Activated CD4-positive, alpha-beta T cell treated with anti-CD3 and anti-CD28 coated beads, Interleukin-2, amount 10 ng/mL, durations not matched to agents 7 days and 5 days (primary cell): ENCODE results near the gene TFAP2D. TPM values are rescaled to one million over a fixed set of nuclear protein-coding genes. Genes with fewer than 3 reads are reported as not detected.

Source experiments
- CTCF ChIA-PET: fragments of 350-600 bp; sonication (Branson Sonifier 250); formaldehyde crosslinking; loops from one replicate; lab custom pipeline; 2021; ENCODE audit warnings: antibody characterized with exemption; lab: Charles Lee
- POLR2A ChIA-PET: fragments of 350-600 bp; sonication (Branson Sonifier 250); formaldehyde crosslinking; loops from one replicate; lab custom pipeline; 2021; ENCODE audit warnings: antibody characterized with exemption; lab: Charles Lee
- DNase-seq: peaks from one replicate; pipeline ENCODE4 v3.0.0-alpha.2; 2020
- H3K27ac Mint-ChIP-seq: one replicate; pipeline ENCODE4 v1.8.0; 2021; ENCODE audit warnings: mild to moderate bottlenecking, moderate library complexity, mixed read lengths
- H3K27me3 Mint-ChIP-seq: one replicate; pipeline ENCODE4 v1.8.0; 2021; ENCODE audit warnings: mixed read lengths
- H3K36me3 Mint-ChIP-seq: one replicate; pipeline ENCODE4 v1.8.0; 2021; ENCODE audit warnings: low read depth, mixed read lengths
- H3K4me1 Mint-ChIP-seq: one replicate; pipeline ENCODE4 v1.8.0; 2021; ENCODE audit warnings: mixed read lengths
- H3K4me3 Mint-ChIP-seq: one replicate; pipeline ENCODE4 v1.8.0; 2021; ENCODE audit warnings: mild to moderate bottlenecking, moderate library complexity, mixed read lengths
- H3K9me3 Mint-ChIP-seq: one replicate; pipeline ENCODE4 v1.8.0; 2021; ENCODE audit warnings: mixed read lengths
- total RNA-seq, 2 experiments: library from RNA; stranded (reverse); gene quantifications; one replicate each; pipeline ENCODE4 v1.2.3, GENCODE V29; 2021

TFAP2D gene
- total RNA-seq, 2 experiments from 2014 or later = not detected

- H3K36me3 Mint-ChIP-seq = peaks cover 2% of the 10 kb centered on the region
- H3K27me3 Mint-ChIP-seq = peaks cover 76% of the 10 kb centered on the region
- H3K4me1 Mint-ChIP-seq = no peaks in the 10 kb centered on the region
- H3K9me3 Mint-ChIP-seq = no peaks in the 10 kb centered on the region
- H3K4me3 Mint-ChIP-seq = no peak overlapping the region
- CTCF ChIA-PET = no interaction called here
- POLR2A ChIA-PET = no interaction called here
- no peak for DNase-seq
- H3K27ac Mint-ChIP-seq = no peak overlapping the region
Observed at GRCh38 chr6:50709366-50709734, 4.0 kb upstream of the TFAP2D start.

DNA sequence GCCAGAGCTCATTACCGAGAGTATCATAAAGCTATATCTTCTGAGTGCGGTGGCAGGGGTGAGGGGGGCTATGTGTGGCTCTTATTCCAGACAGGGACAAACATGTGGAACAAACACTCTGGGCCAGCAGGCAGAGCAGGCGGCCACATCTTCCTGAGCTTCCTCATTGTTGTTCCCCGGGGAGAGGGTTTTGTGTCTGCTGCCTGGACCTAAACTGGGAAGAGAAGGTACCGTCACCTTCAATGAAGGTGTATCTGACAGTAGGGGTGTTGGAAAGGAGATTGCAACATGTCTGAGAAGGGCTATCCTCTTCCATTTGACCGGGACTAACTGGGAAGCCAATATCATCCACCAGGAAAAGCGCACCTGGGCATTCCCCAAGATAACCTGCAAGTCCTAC, 1.6 kb upstream of the TFAP2D start:
- ChIA-PET POLR2A (no interaction called here), CTCF (interaction anchor here (1.3 kb wide), 1 partner anchor 9 kb away, joined by 4 read pairs; no protein-coding TSS in a partner anchor)
- peaks cover 86% of the 10 kb centered on the region for H3K27me3 Mint-ChIP-seq
- no peak overlapping the region for H3K4me3 Mint-ChIP-seq
- peaks cover 2% of the 10 kb centered on the region for H3K4me1 Mint-ChIP-seq
- H3K36me3 Mint-ChIP-seq = peaks cover 4% of the 10 kb centered on the region
- DNase-seq = no peak
- no peak overlapping the region for H3K27ac Mint-ChIP-seq
- no peaks in the 10 kb centered on the region for H3K9me3 Mint-ChIP-seq

DNA sequence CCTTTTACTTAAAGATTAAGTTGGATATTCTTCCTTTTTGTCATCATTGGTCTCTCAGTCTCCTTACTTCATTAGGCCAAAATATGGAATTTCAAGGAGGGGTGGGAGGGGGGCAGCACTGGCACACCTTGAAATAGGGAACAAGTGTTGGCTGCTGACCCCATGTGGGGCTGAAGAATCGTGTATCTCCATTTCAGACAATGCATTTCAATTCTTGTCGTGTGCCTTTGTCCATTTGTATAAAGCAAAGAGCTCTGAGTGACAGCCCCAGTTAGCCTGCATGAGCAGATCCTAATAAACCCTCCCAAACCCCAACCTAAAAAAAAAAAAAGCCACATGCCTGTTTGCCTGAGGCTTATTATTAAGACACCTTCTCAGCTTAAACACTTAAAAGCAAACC, 1.0 kb upstream of the TFAP2D start:
- H3K27me3 Mint-ChIP-seq = peaks cover 86% of the 10 kb centered on the region
- CTCF ChIA-PET = no interaction called here
- H3K36me3 Mint-ChIP-seq = peaks cover 4% of the 10 kb centered on the region
- H3K27ac Mint-ChIP-seq = no peak overlapping the region
- peaks cover 2% of the 10 kb centered on the region for H3K4me1 Mint-ChIP-seq
- no peak overlapping the region for H3K4me3 Mint-ChIP-seq
- no peak for DNase-seq
- POLR2A ChIA-PET = no interaction called here
- H3K9me3 Mint-ChIP-seq = no peaks in the 10 kb centered on the region

- no peak for DNase-seq
- ChIA-PET CTCF (interaction anchor here (0.7 kb wide), 1 partner anchor 9 kb away, joined by 3 read pairs; no protein-coding TSS in a partner anchor), POLR2A (no interaction called here)
- Mint-ChIP-seq H3K27me3 (peaks cover 73% of the 10 kb centered on the region), H3K27ac (peak overlapping the region; percentile 22), H3K9me3 (no peaks in the 10 kb centered on the region), H3K4me1 (peaks cover 2% of the 10 kb centered on the region), H3K36me3 (peaks cover 4% of the 10 kb centered on the region), H3K4me3 (no peak overlapping the region)
Observed at GRCh38 chr6:50713977-50714486, 706 bp downstream of the TFAP2D start.

GRCh38 chr6:50714487-50715379, 1.4 kb downstream of the TFAP2D start:
- H3K9me3 Mint-ChIP-seq = no peaks in the 10 kb centered on the region
- H3K36me3 Mint-ChIP-seq = peaks cover 4% of the 10 kb centered on the region
- H3K4me3 Mint-ChIP-seq = no peak overlapping the region
- peaks cover 70% of the 10 kb centered on the region for H3K27me3 Mint-ChIP-seq
- H3K27ac Mint-ChIP-seq = peak overlapping the region; percentile 22
- POLR2A ChIA-PET = no interaction called here
- CTCF ChIA-PET = no interaction called here
- peaks cover 2% of the 10 kb centered on the region for H3K4me1 Mint-ChIP-seq
- DNase-seq = no peak

DNA sequence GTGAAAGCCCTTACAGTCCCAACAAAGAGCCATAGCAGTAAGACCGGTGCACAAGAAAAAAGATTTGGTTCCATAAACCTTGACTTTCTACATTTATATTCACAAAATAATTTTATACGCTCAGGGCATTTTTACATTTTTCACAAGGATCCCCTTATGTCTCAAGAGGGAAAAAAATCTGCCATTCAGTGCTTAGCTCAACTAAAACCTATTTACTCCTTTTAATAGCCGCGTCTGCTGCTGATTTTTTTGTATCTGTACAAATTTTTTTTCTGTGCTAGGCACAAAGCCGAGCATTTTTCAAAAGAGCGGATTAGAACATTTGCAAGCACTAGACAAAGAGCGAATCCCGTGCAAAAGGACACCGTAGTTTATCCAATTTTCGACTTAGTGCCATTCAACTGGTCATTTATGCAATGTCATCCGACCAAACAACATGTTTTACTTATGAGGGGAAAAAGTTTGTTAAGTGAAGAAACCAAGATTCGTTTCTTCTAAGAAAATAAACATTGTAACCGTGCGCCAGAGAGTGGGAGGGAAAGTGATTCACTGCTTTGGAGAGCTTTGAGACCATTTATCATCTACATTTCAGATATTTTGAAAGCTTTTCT, 3.7 kb downstream of the TFAP2D start:
- POLR2A ChIA-PET = no interaction called here
- peaks cover 4% of the 10 kb centered on the region for H3K36me3 Mint-ChIP-seq
- CTCF ChIA-PET = interaction anchor here (1.0 kb wide), 1 partner anchor 104 kb away, joined by 3 read pairs; no protein-coding TSS in a partner anchor
- H3K4me3 Mint-ChIP-seq = no peak overlapping the region
- no peaks in the 10 kb centered on the region for H3K9me3 Mint-ChIP-seq
- no peak for DNase-seq
- no peak overlapping the region for H3K27ac Mint-ChIP-seq
- H3K27me3 Mint-ChIP-seq = peaks cover 66% of the 10 kb centered on the region
- H3K4me1 Mint-ChIP-seq = peaks cover 2% of the 10 kb centered on the region

GRCh38 chr6:50717734-50718457, 4.6 kb downstream of the TFAP2D start:
- no peak overlapping the region for H3K27ac Mint-ChIP-seq
- no peak overlapping the region for H3K4me3 Mint-ChIP-seq
- peaks cover 68% of the 10 kb centered on the region for H3K27me3 Mint-ChIP-seq
- peaks cover 4% of the 10 kb centered on the region for H3K36me3 Mint-ChIP-seq
- no peaks in the 10 kb centered on the region for H3K9me3 Mint-ChIP-seq
- H3K4me1 Mint-ChIP-seq = peaks cover 2% of the 10 kb centered on the region
- CTCF ChIA-PET = interaction anchor here (1.0 kb wide), 1 partner anchor 103 kb away, joined by 3 read pairs; no protein-coding TSS in a partner anchor
- POLR2A ChIA-PET = no interaction called here
- DNase-seq = no peak

- Mint-ChIP-seq H3K4me1 (peaks cover 2% of the 10 kb centered on the region), H3K27me3 (peaks cover 66% of the 10 kb centered on the region), H3K27ac (no peak overlapping the region), H3K9me3 (no peaks in the 10 kb centered on the region), H3K4me3 (no peak overlapping the region), H3K36me3 (peaks cover 4% of the 10 kb centered on the region)
- CTCF ChIA-PET = no interaction called here
- no peak for DNase-seq
- POLR2A ChIA-PET = no interaction called here
Observed at GRCh38 chr6:50718566-50718965, 5.2 kb downstream of the TFAP2D start.

GRCh38 chr6:50720623-50721022, 7.3 kb downstream of the TFAP2D start:
- H3K4me1 Mint-ChIP-seq = peaks cover 16% of the 10 kb centered on the region
- H3K27me3 Mint-ChIP-seq = peaks cover 65% of the 10 kb centered on the region
- POLR2A ChIA-PET = no interaction called here
- DNase-seq = no peak
- peaks cover 13% of the 10 kb centered on the region for H3K9me3 Mint-ChIP-seq
- no peak overlapping the region for H3K27ac Mint-ChIP-seq
- CTCF ChIA-PET = interaction anchor here (1.0 to 1.6 kb wide), 2 partner anchors 9 to 14 kb away, joined by 3 to 4 read pairs; no protein-coding TSS in a partner anchor
- H3K36me3 Mint-ChIP-seq = no peaks in the 10 kb centered on the region
- H3K4me3 Mint-ChIP-seq = no peak overlapping the region

DNA sequence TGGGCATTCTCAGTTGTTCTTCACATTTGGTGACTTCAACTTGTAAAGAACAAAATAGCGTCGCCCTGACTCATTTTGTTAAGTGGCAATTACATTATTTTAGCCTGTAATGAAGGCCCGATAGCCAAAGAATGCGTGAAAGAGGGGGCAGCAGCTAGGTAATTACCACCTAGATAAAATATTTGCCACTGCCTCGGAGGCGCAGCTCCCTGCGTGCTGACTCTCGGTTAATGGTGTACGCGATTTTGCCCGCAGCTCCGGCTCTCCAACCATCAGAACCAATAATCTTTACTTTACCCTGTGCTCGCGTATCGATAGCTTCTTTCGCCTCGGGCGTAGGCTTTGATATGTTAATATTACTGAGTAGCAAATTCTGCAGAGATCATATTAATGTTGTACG, 8.7 kb downstream of the TFAP2D start:
- Mint-ChIP-seq H3K27ac (peak overlapping the region; percentile 19), H3K4me1 (peaks cover 16% of the 10 kb centered on the region), H3K9me3 (peaks cover 13% of the 10 kb centered on the region), H3K36me3 (no peaks in the 10 kb centered on the region), H3K27me3 (peaks cover 58% of the 10 kb centered on the region), H3K4me3 (no peak overlapping the region)
- CTCF ChIA-PET = interaction anchor here (1.6 kb wide), 1 partner anchor 12 kb away, joined by 3 read pairs; no protein-coding TSS in a partner anchor
- POLR2A ChIA-PET = no interaction called here
- DNase-seq = no peak

GRCh38 chr6:50722829-50723554, 9.7 kb downstream of the TFAP2D start:
- peaks cover 13% of the 10 kb centered on the region for H3K9me3 Mint-ChIP-seq
- H3K4me1 Mint-ChIP-seq = peaks cover 16% of the 10 kb centered on the region
- no peak for DNase-seq
- no peak overlapping the region for H3K27ac Mint-ChIP-seq
- POLR2A ChIA-PET = no interaction called here
- H3K4me3 Mint-ChIP-seq = no peak overlapping the region
- H3K27me3 Mint-ChIP-seq = peaks cover 53% of the 10 kb centered on the region
- H3K36me3 Mint-ChIP-seq = no peaks in the 10 kb centered on the region
- CTCF ChIA-PET = interaction anchor here (0.6 kb wide), 1 partner anchor 9 kb away, joined by 3 read pairs; the partner anchor contains the start of gene TFAP2D
